HG03342 (cell line): ENCODE measurements around the gene PPP1R13B.

Experiments used
- ATAC-seq: cut with Tn5 transposase; IDR thresholded peaks from one replicate; pipeline ENCODE4 v1.9.1; 2021; ENCODE audit warnings: mild to moderate bottlenecking, moderate library complexity; ENCODE audit not compliant: unreplicated experiment

PPP1R13B gene

DNA sequence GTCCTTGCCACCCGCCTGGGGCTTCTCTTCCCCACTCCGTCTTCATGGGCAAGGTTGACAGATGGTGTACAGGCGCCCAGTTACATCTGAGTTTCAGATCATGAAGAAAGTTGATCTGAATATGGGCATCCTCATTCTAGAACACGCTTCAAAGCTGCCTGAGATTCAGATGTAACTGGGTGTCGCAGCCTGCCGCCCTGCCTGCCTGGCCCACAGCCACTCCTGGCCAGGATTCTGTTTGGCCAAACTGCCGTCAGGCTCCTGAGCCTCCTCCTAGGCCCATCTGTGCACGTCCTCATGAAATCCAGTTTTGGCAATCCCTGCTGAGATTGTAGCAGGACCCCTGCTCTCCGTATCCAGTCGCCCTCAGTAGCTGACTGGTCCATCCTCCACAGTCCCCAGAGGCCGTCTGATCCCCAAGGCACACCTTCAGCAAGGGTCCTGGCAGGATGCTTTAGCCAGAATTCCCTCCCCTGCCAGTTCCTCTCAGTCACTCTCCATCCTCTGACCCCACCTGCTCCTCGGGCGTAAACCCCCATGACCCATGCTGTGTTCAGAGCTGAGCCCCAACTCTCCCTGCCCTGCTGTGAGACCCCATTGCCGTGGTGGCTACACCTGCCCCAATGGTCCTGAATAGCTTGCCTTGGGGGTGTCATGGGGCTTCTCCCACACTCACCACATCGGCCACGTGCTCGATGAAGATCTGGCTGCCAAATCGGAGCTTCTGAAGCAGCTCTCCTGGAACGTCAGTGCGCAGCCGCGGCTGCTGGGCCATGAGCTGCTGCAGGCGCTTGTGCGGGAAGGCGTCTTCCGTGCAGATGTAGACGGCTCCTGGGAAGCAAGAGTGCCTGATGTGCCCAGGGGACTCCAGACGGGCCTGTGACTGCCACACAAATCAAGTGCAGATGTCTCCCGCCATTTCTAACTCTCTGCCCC lies 144.6 kb downstream of the PPP1R13B start:
- no peak for ATAC-seq

DNA sequence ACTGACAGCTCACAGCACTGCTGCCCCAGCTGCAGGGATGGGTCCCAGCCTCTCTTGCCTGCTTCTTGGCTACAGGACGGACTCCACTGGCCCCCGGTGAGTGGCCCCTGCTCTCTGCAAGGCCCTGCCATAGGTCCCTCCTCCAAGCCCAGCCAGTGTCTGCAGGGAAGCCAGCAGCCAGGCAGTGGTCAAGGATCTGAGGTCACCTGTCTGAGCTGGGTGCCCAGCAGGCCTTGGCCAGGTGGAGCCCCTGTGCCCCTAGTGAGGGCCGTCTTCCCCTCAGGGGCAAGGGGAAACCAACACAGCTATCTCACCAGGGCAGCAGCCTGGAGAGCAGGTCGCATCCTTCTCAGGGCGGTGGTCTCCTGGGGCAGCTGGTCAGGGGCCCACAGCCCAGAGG lies 145.3 kb downstream of the PPP1R13B start:
- ATAC-seq = no peak

GRCh38 chr14:103700753-103701490 lies 146.5 kb downstream of the PPP1R13B start:
- no peak for ATAC-seq

GRCh38 chr14:103699901-103700752 lies 147.2 kb downstream of the PPP1R13B start:
- no peak for ATAC-seq

DNA sequence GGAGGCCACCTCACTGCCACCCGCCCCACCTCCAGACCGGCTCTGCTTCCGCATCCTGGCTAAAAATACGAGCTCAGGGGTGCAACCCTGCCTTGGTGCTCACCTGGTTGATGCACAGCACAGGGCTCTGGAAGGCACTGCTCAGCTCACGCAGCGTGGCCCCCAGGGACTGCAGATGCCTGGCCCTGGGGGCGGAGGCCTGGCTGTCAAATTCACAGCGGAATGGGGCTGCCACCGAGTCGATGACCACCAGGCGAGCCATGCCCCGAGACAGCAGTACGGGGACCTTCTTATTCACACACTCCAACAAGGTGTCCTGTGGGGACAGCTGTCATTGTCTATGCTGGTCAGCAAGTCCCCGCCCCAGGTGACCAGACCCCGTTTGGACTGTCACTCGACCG lies 148.1 kb downstream of the PPP1R13B start:
- ATAC-seq = no peak

DNA sequence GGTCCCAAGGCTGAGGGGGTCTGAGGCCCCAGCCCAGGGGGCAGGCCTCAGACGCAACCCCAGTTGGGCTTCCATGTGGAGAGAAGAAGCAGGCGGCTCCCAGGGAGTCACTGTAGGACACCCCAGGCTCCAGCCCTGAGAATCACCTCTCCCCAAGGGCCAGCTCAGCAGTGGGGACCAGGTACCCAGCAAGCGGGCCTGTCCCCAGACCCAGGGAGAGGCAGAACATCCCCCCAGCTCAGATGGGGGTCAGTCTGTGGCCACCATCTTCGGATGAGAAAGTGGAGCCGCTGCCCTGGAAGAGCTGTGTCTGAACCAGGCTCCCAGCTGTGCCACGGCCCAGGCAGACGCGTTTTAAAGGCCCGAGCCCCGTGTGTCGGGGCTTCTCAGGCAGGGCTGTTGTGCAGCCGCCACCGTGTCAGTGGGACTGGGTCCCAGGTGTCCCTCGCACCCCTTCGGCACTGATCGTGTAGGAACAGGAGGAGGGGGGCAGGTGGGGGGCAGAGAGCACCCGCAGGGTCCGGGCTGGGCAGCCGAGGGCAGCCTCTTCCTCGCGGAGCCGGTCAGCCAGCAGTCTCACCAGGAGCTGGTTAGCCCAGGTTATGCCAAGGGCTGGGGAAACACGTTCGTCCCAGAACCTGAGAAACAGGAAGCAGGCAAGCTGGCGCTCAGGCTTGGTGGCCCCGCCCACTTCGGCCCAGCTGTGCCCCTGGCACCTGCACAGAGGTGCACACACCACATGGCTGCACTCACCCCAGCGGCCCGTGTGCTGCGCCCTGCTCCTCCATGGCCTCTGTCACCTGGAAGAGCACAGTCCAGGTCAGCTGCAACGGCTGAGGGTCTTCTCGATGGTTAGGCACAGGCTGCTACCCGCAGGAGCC lies 148.8 kb downstream of the PPP1R13B start:
- ATAC-seq = no peak

DNA sequence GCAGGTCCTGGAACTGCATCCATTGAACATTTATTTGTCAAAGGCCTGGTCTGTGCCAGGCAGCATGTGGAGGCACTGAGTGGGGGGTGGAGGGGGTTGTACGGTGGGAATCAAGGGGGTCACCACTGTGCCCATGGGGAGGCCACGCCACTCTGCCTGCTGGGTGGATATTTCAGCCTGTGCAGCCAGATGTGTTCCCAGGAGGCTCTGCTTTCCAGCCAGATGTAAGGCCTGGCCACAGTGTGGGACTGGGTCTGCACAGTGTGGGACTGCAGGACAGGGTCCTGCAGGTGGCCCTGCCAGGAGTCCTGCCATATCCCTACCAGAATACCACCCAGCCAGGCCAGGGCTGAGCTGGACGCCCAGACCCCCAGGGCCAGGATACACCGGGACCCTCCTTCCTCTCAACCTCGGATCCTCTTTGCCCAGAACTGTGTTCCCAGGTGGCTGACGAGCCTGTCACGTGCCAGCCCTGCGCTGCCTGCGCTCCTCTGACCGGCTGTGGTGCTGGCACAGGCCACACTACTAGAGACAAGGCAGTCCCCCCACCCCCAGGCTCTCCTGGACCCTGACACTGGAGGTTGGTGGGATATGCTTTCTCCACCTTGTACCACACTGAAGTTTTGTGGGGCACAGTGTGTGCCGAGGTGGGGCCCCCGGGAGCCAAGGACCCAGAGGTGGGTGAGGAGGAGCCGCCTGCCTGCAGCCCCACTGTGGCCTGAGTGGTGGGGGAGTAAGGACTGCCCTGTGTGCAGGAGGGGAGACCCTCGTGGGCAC lies 149.6 kb downstream of the PPP1R13B start:
- no peak for ATAC-seq

DNA sequence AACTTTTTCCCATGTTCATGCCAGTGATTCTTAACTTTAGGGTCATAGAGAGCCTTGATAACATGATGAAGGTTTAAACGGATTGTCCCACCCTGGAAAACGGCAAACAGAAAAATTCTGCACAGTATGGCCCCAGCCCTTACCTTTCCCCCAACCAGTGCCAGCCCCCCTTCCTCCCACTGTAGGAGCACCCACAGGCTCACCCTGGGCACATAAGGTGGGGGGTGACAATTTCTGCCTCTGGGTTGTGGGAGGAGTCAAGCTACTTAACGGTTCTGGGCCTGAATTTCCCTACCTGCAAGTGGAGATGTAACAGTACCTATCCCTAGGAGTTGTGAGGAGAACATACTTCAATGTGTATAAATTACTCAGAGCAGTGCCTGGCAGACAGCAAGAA lies 150.2 kb downstream of the PPP1R13B start:
- no peak for ATAC-seq

GRCh38 chr14:103696466-103697071 lies 150.8 kb downstream of the PPP1R13B start:
- ATAC-seq = no peak

DNA sequence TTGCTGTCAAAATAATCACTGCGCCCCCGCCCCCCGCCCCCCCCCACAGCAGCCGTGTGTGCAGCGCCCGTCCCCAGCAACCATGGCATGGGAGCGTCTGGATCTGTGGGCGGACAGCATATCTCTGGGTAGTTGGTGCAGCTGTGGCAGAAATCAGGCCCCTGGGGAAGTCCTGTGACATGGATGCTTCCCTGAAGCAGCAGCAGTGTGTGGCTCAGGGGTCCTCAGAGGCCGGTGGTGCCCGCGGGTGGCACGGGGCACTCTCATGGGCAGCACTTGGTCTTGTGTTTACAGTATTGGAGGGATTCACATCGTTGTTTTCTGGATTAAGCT lies 151.3 kb downstream of the PPP1R13B start:
- no peak for ATAC-seq

DNA sequence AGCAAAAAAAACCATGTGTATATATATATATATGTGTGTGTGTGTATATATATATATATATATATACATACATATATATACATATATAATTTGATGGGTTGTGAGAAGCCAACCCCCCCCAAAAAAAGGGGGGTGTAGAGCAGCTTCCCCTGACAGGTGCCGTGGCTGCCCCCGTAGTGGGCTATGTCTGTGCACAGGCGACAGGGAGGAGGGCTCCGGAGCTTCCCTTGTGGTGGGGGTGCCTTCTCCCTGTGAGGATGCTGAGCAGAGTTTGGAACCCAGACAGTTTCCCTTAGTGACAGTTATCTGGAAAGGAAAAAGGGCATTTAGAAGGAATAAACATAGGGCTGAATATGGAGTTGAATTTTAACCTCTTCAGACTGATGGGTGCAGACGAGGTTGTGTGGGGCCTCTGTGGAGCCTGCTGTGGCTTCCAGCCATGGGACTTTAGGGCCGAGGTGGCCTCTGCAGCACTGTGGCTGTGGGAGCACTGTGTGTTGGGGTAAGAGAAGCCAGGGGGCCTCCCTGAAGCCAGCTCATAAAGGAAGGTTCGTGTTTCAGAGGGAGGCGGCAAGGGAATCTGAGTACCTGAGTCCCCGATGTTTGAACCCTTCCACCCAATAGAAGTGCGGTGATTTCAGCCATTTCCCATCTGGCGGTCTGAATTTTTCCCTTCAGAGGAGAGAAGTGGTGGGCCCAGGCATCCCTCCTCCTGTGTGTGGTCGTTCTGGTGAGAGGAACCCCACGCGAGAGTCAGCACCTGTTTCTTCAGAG lies 151.9 kb downstream of the PPP1R13B start:
- no peak for ATAC-seq

- no peak for ATAC-seq
Measured at GRCh38 chr14:103694572-103695026, 152.8 kb downstream of the PPP1R13B start.

GRCh38 chr14:103693515-103693914 lies 153.9 kb downstream of the PPP1R13B start:
- ATAC-seq = no peak

GRCh38 chr14:103692871-103693270 lies 154.5 kb downstream of the PPP1R13B start:
- no peak for ATAC-seq

GRCh38 chr14:103692159-103692558 lies 155.2 kb downstream of the PPP1R13B start:
- ATAC-seq = peak; percentile 31

DNA sequence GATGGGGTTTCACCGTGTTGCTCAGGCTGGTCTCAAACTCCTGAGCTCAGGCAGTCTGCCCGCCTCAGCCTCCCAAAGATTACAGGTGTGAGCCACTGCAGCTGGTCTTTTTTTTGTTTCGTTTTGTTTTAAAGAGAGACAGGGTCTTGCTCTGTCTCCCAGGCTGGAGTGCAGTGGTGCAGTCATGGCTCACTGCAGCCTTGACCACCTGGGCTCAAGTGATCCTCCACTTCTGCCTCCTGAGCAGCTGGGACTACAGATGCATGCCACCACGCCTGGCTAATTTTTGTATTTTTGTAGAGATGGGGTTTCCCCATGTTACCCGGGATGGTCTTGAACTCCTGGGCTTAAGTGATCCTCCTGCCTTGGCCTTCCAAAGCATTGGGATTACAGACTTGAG lies 155.7 kb downstream of the PPP1R13B start:
- peak; percentile 56 for ATAC-seq

GRCh38 chr14:103690332-103690731 lies 157.0 kb downstream of the PPP1R13B start:
- ATAC-seq = no peak
